Progenitor cell of endocrine pancreas (in vitro differentiated cells): ENCODE results near the gene BTN2A1. TPM values are rescaled to one million over a fixed set of nuclear protein-coding genes. Genes with fewer than 3 reads are reported as not detected.

Experiments used
- DNase-seq: peaks from one replicate; pipeline ENCODE4 v3.0.0; 2021; ENCODE audit warnings: low spot score; ENCODE audit not compliant: unreplicated experiment
- H3K27ac Mint-ChIP-seq: 2 replicates; pipeline ENCODE4 v1.8.0; 2021; ENCODE audit warnings: mild to moderate bottlenecking, moderate library complexity, mixed read lengths
- H3K27me3 Mint-ChIP-seq: 2 replicates; pipeline ENCODE4 v1.8.0; 2021; ENCODE audit warnings: mixed read lengths
- H3K36me3 Mint-ChIP-seq: 2 replicates; pipeline ENCODE4 v1.8.0; 2022; ENCODE audit warnings: mixed read lengths; ENCODE audit not compliant: insufficient read depth
- H3K4me1 Mint-ChIP-seq: 2 replicates; pipeline ENCODE4 v1.8.0; 2021; ENCODE audit warnings: low read depth, mixed read lengths
- H3K4me3 Mint-ChIP-seq: 2 replicates; pipeline ENCODE4 v1.8.0; 2021; ENCODE audit warnings: low read depth, mild to moderate bottlenecking, moderate library complexity, mixed read lengths
- H3K9me3 Mint-ChIP-seq: 2 replicates; pipeline ENCODE4 v1.8.0; 2021; ENCODE audit warnings: low read depth, mixed read lengths
- CTCF ChIP-seq: fragments of 200-600 bp; sonication (generic); IDR thresholded peaks from one replicate; pipeline ENCODE4 v1.5.0; 2021; ENCODE audit warnings: antibody characterized with exemption, mild to moderate bottlenecking; ENCODE audit not compliant: unreplicated experiment
- total RNA-seq: library from RNA; stranded (reverse); gene quantifications from 2 replicates; pipeline ENCODE4 v1.2.1, GENCODE V29; 2021

Gene BTN2A1
- total RNA-seq, 1 donor from 2014 or later, result 26.4 TPM

- Mint-ChIP-seq H3K4me3 (no peak overlapping the region), H3K36me3 (no peaks in the 10 kb centered on the region), H3K4me1 (no peaks in the 10 kb centered on the region)
These were observed 15.8 kb upstream of the BTN2A1 start for GRCh38 chr6:26441977-26442376.

GRCh38 chr6:26445934-26446667 is 11.7 kb upstream of the BTN2A1 start:
- H3K27ac Mint-ChIP-seq, result no peak overlapping the region
- H3K4me1 Mint-ChIP-seq, result no peaks in the 10 kb centered on the region
- H3K9me3 Mint-ChIP-seq, result no peaks in the 10 kb centered on the region
- no peak for DNase-seq
- H3K36me3 Mint-ChIP-seq, result peaks cover 2% of the 10 kb centered on the region
- no peak overlapping the region for H3K4me3 Mint-ChIP-seq
- H3K27me3 Mint-ChIP-seq, result peaks cover 20% of the 10 kb centered on the region
- TF ChIP-seq CTCF, result no peak

More at GRCh38 chr6:26441977-26442376, 15.8 kb upstream of the BTN2A1 start:
- TF ChIP-seq CTCF, result no peak
- H3K27me3 Mint-ChIP-seq, result peaks cover 8% of the 10 kb centered on the region
- no peak for DNase-seq
- no peak overlapping the region for H3K27ac Mint-ChIP-seq
- H3K9me3 Mint-ChIP-seq, result no peaks in the 10 kb centered on the region

DNA sequence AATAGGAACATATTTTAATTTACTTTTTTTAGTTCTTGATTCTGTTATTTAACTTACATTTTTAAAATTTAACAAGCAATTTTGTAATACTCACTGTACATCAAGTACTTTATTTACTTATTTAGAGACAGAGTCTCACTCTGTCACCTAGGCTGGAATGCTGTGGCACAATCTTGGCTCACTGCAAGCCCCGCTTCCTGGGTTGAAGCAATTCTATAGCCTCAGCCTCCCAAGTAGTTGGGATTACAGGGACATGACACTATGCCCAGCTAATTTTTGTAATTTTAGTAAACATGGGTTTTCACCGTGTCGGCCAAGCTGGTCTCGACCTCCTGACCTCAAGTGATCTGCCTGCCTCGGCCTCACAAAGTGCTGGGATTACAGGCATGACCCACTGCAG is 10.5 kb upstream of the BTN2A1 start:
- Mint-ChIP-seq H3K4me1 (no peaks in the 10 kb centered on the region), H3K27ac (no peak overlapping the region), H3K36me3 (peaks cover 2% of the 10 kb centered on the region), H3K9me3 (no peaks in the 10 kb centered on the region), H3K27me3 (peaks cover 20% of the 10 kb centered on the region), H3K4me3 (no peak overlapping the region)
- no peak for DNase-seq
- TF ChIP-seq CTCF, result no peak

DNA sequence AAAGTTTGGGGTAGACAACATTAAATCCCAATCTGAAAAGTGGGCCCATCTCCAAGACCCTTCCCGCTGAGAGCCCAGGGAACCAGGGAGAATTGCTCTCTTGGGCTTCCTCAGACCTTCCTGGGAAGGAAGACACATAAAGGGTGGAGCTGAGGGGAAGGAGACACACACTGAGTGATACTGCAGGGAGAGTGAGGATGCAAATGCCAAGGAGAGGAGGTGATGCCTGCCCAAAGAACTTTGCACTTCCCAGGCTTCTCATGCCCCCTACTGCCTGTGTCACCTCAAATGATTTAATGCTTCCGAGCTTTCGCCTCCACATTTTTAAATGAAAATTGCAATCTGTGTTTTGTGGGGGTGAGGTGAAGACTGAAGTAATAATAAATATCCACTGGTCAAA is 7.5 kb upstream of the BTN2A1 start:
- Mint-ChIP-seq H3K27ac (no peak overlapping the region), H3K4me1 (no peaks in the 10 kb centered on the region), H3K4me3 (no peak overlapping the region), H3K27me3 (peaks cover 12% of the 10 kb centered on the region), H3K9me3 (no peaks in the 10 kb centered on the region), H3K36me3 (peaks cover 2% of the 10 kb centered on the region)
- no peak for TF ChIP-seq CTCF
- no peak for DNase-seq

DNA sequence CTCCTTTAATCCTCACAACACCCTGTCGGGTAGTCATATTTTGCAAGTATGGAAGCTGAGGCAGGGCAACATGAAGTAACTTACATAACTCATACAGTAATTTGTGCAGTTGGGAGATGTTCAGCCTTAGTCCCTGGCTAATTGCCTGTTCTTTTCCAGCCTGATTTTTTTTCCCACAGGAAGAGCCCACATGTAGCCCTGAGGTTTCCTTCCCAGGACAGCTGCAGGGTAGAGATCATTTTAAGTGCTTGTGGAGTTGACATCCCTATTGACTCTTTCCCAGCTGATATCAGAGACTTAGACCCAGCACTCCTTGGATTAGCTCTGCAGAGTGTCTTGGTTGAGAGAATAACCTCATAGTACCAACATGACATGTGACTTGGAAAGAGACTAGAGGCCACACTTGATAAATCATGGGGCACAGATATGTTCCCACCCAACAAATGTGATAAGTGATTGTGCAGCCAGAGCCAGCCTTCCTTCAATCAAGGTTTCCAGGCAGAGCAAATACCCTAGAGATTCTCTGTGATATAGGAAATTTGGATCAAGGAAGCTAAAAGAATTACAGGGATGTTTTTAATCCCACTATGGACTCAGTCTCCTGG is 5.0 kb upstream of the BTN2A1 start:
- H3K9me3 Mint-ChIP-seq, result no peaks in the 10 kb centered on the region
- H3K4me3 Mint-ChIP-seq, result no peak overlapping the region
- no peak overlapping the region for H3K27ac Mint-ChIP-seq
- H3K36me3 Mint-ChIP-seq, result peaks cover 2% of the 10 kb centered on the region
- peaks cover 8% of the 10 kb centered on the region for H3K4me1 Mint-ChIP-seq
- peaks cover 12% of the 10 kb centered on the region for H3K27me3 Mint-ChIP-seq
- TF ChIP-seq CTCF, result no peak
- no peak for DNase-seq
